Midbrain (tissue), 1 donor: ENCODE data around the gene ZC3HAV1L.
"Not testable (repeated sequence)": the region's sequence is repeated elsewhere in the genome, so short reads cannot be mapped to it uniquely, and the experiment has no call there.

Experiments
- DNase-seq: peaks from one replicate; lab custom pipeline; 2025; lab: John Stamatoyannopoulos, UW

The ZC3HAV1L gene

GRCh38 chr7:139035586-139036353 is at the start of gene ZC3HAV1L:
TSS of gene ZC3HAV1L (minus strand) at chr7:139036042. CDS start at chr7:139036017, 25 bp downstream.
- DNase-seq = no peak

- no peak for DNase-seq
Measured at GRCh38 chr7:139084709-139085108, 48.9 kb upstream of the ZC3HAV1L start.

GRCh38 chr7:139081584-139081983 is 45.7 kb upstream of the ZC3HAV1L start:
- no peak for DNase-seq

- DNase-seq = no peak
Measured at GRCh38 chr7:139080905-139081304, 45.1 kb upstream of the ZC3HAV1L start.

GRCh38 chr7:139079861-139080260 is 44.0 kb upstream of the ZC3HAV1L start:
- no peak for DNase-seq

GRCh38 chr7:139078911-139079310 is 43.1 kb upstream of the ZC3HAV1L start:
- DNase-seq = peak; percentile 3

- no peak for DNase-seq
Measured at GRCh38 chr7:139078399-139078798, 42.6 kb upstream of the ZC3HAV1L start.

GRCh38 chr7:139077706-139078105 is 41.9 kb upstream of the ZC3HAV1L start:
- DNase-seq = not testable (repeated sequence)

GRCh38 chr7:139075871-139076686 is 40.2 kb upstream of the ZC3HAV1L start:
- DNase-seq = no peak

- DNase-seq = peak; percentile 69
Measured at GRCh38 chr7:139075031-139075652, 39.3 kb upstream of the ZC3HAV1L start.

- no peak for DNase-seq
Measured at GRCh38 chr7:139072796-139073195, 37.0 kb upstream of the ZC3HAV1L start.

- DNase-seq = no peak
Measured at GRCh38 chr7:139071680-139072079, 35.8 kb upstream of the ZC3HAV1L start.

GRCh38 chr7:139068544-139069399 is 32.9 kb upstream of the ZC3HAV1L start:
- DNase-seq = no peak

- DNase-seq = no peak
Measured at GRCh38 chr7:139066315-139066714, 30.5 kb upstream of the ZC3HAV1L start.

- DNase-seq = no peak
Measured at GRCh38 chr7:139065323-139065722, 29.5 kb upstream of the ZC3HAV1L start.

- no peak for DNase-seq
Measured at GRCh38 chr7:139061416-139061815, 25.6 kb upstream of the ZC3HAV1L start.

GRCh38 chr7:139060695-139061237 is 24.9 kb upstream of the ZC3HAV1L start:
- DNase-seq = no peak

GRCh38 chr7:139059905-139060304 is 24.1 kb upstream of the ZC3HAV1L start:
- DNase-seq = no peak

- no peak for DNase-seq
Measured at GRCh38 chr7:139058943-139059342, 23.1 kb upstream of the ZC3HAV1L start.

- no peak for DNase-seq
Measured at GRCh38 chr7:139055674-139056073, 19.8 kb upstream of the ZC3HAV1L start.

- DNase-seq = not testable (repeated sequence)
Measured at GRCh38 chr7:139054656-139055055, 18.8 kb upstream of the ZC3HAV1L start.
